H9 (cell line): ENCODE results near the gene ACTR2. TPM values are rescaled to one million over a fixed set of nuclear protein-coding genes. Genes with fewer than 3 reads are reported as not detected.

Experiments used
- DNase-seq: peaks from one replicate; pipeline ENCODE4 v3.0.0-alpha.2; 2017
- H2AFZ ChIP-seq: one replicate; pipeline ENCODE4 v1.6.1; 2013; ENCODE audit warnings: mild to moderate bottlenecking, low read length, control low read depth, moderate library complexity
- H2AK5ac ChIP-seq: 2 replicates; pipeline ENCODE4 v1.6.1; 2013; ENCODE audit warnings: low read length, control low read depth, mixed read lengths; ENCODE audit not compliant: insufficient read length
- H2BK120ac ChIP-seq: one replicate; pipeline ENCODE4 v1.6.1; 2013; ENCODE audit warnings: low read depth, mild to moderate bottlenecking, low read length, control low read depth, inconsistent platforms; ENCODE audit not compliant: poor library complexity, severe bottlenecking
- H2BK12ac ChIP-seq: 2 replicates; pipeline ENCODE4 v1.6.1; 2013; ENCODE audit warnings: low read length, control low read depth, mixed read lengths, low read depth; ENCODE audit not compliant: insufficient read length
- H2BK15ac ChIP-seq: 2 replicates; pipeline ENCODE4 v1.6.1; 2013; ENCODE audit warnings: low read depth, low read length, control low read depth
- H2BK20ac ChIP-seq: one replicate; pipeline ENCODE4 v1.6.1; 2013; ENCODE audit warnings: low read depth, mild to moderate bottlenecking, low read length, control low read depth, inconsistent platforms; ENCODE audit not compliant: poor library complexity, severe bottlenecking
- H2BK5ac ChIP-seq: 2 replicates; pipeline ENCODE4 v1.6.1; 2013; ENCODE audit warnings: low read length, control low read depth, mixed read lengths; ENCODE audit not compliant: insufficient read length
- H3K14ac ChIP-seq: 2 replicates; pipeline ENCODE4 v1.6.1; 2013; ENCODE audit warnings: low read length, control low read depth; ENCODE audit not compliant: insufficient read depth
- H3K18ac ChIP-seq: 2 replicates; pipeline ENCODE4 v1.6.1; 2013; ENCODE audit warnings: low read depth, mild to moderate bottlenecking, mixed read lengths, low read length, control low read depth; ENCODE audit not compliant: insufficient read length
- H3K23ac ChIP-seq: 2 replicates; pipeline ENCODE4 v1.6.1; 2013; ENCODE audit warnings: low read length, control low read depth, mixed read lengths, low read depth; ENCODE audit not compliant: insufficient read length
- H3K23me2 ChIP-seq: 2 replicates; pipeline ENCODE4 v1.6.1; 2013; ENCODE audit warnings: low read depth, mild to moderate bottlenecking, mixed read lengths, low read length, control low read depth; ENCODE audit not compliant: insufficient read length, poor library complexity, severe bottlenecking
- H3K27ac ChIP-seq: 2 replicates; pipeline ENCODE4 v1.5.1; 2013; ENCODE audit warnings: low read length, control low read depth, mixed read lengths, low read depth; ENCODE audit not compliant: insufficient read length
- H3K27me3 ChIP-seq: 2 replicates; pipeline ENCODE4 v1.6.1; 2013; ENCODE audit warnings: low read length, control low read depth, inconsistent platforms; ENCODE audit not compliant: insufficient read depth
- H3K4ac ChIP-seq: 2 replicates; pipeline ENCODE4 v1.6.1; 2013; ENCODE audit warnings: low read depth, mild to moderate bottlenecking, control low read depth, inconsistent platforms, low read length, moderate library complexity
- H3K4me1 ChIP-seq: 2 replicates; pipeline ENCODE4 v1.6.1; 2013; ENCODE audit warnings: low read length, control low read depth, inconsistent platforms; ENCODE audit not compliant: insufficient read depth
- H3K4me2 ChIP-seq: 2 replicates; pipeline ENCODE4 v1.6.1; 2013; ENCODE audit warnings: low read length, control low read depth, mixed read lengths; ENCODE audit not compliant: insufficient read length, insufficient read depth
- H3K56ac ChIP-seq: 2 replicates; pipeline ENCODE4 v1.6.1; 2013; ENCODE audit warnings: low read depth, mild to moderate bottlenecking, mixed read lengths, low read length, control low read depth; ENCODE audit not compliant: insufficient read length
- H3K79me1 ChIP-seq: 2 replicates; pipeline ENCODE4 v1.6.1; 2013; ENCODE audit warnings: low read depth, mild to moderate bottlenecking, moderate library complexity, low read length, control low read depth, inconsistent platforms; ENCODE audit not compliant: insufficient read depth, poor library complexity, severe bottlenecking
- H3K79me2 ChIP-seq: 2 replicates; pipeline ENCODE4 v1.6.1; 2013; ENCODE audit warnings: low read length, control low read depth, inconsistent platforms; ENCODE audit not compliant: insufficient read depth
- H3K9ac ChIP-seq: 2 replicates; pipeline ENCODE4 v1.6.1; 2013; ENCODE audit warnings: low read length, control low read depth, mixed read lengths; ENCODE audit not compliant: insufficient read length; ENCODE audit errors: extremely low read depth
- H3K9me3 ChIP-seq: one replicate; pipeline ENCODE4 v1.6.1; 2013; ENCODE audit warnings: low read depth, low read length, inconsistent platforms; ENCODE audit not compliant: control insufficient read depth
- H3T11ph ChIP-seq: one replicate; pipeline ENCODE4 v1.6.1; 2013; ENCODE audit warnings: mild to moderate bottlenecking, low read length, control low read depth, inconsistent platforms
- H4K20me1 ChIP-seq: one replicate; pipeline ENCODE4 v1.6.1; 2013; ENCODE audit not compliant: control insufficient read depth, insufficient read length, insufficient read depth
- H4K5ac ChIP-seq: 2 replicates; pipeline ENCODE4 v1.6.1; 2013; ENCODE audit warnings: low read depth, mild to moderate bottlenecking, mixed read lengths, low read length, control low read depth; ENCODE audit not compliant: insufficient read length
- H4K8ac ChIP-seq: replicated peaks from 2 replicates; pipeline ENCODE4 v1.6.1; 2013; ENCODE audit warnings: low read length, control low read depth, mixed read lengths, low read depth; ENCODE audit not compliant: insufficient read length
- H4K91ac ChIP-seq: 2 replicates; pipeline ENCODE4 v1.6.1; 2013; ENCODE audit warnings: low read depth, mild to moderate bottlenecking, moderate library complexity, mixed read lengths, low read length, control low read depth; ENCODE audit not compliant: insufficient read length
- H3K27ac Mint-ChIP-seq, 3 experiments: 2 replicates in 2 of 3; 3 replicates in 1 of 3; pipeline ENCODE4 v1.8.0; 2020 to 2021; ENCODE audit warnings: mixed read lengths in 3 of 3, mild to moderate bottlenecking in 1 of 3, moderate library complexity in 1 of 3
- H3K27me3 Mint-ChIP-seq: 2 replicates; pipeline ENCODE4 v1.8.0; 2021; ENCODE audit warnings: low read depth, mild to moderate bottlenecking, moderate library complexity, mixed read lengths
- H3K36me3 Mint-ChIP-seq, 3 experiments: 2 replicates in 2 of 3; 3 replicates in 1 of 3; pipeline ENCODE4 v1.8.0; 2020 to 2021; ENCODE audit warnings: low read depth in 3 of 3, mixed read lengths in 3 of 3; ENCODE audit not compliant: insufficient read depth in 1 of 3
- H3K4me1 Mint-ChIP-seq, 2 experiments: 2 replicates each; pipeline ENCODE4 v1.8.0; 2020; ENCODE audit warnings: mixed read lengths in 2 of 2
- H3K4me3 Mint-ChIP-seq, 2 experiments: 2 replicates in 1 of 2; 3 replicates in 1 of 2; pipeline ENCODE4 v1.8.0; 2020 to 2021; ENCODE audit warnings: mild to moderate bottlenecking in 2 of 2, mixed read lengths in 2 of 2, moderate library complexity in 1 of 2
- H3K9me3 Mint-ChIP-seq, 2 experiments: 2 replicates in 1 of 2; 3 replicates in 1 of 2; pipeline ENCODE4 v1.8.0; 2020; ENCODE audit warnings: mild to moderate bottlenecking in 2 of 2, mixed read lengths in 2 of 2, moderate library complexity in 1 of 2
- CTCF ChIP-seq: fragments of 200-600 bp; sonication (generic); conservative IDR thresholded peaks from 3 replicates; pipeline ENCODE4 v1.8.0; 2021; ENCODE audit warnings: antibody characterized with exemption, mild to moderate bottlenecking
- WGBS: extraction: QIAGEN DNeasy Blood & Tissue Kit; methylation state at CpG from one replicate; pipeline ENCODE4 v1.1.7; 2013; ENCODE audit warnings: missing lambda C conversion rate, low lambda C conversion rate, mixed read lengths; ENCODE audit not compliant: insufficient read length; ENCODE audit errors: extremely low coverage; 5-methylcytosine and 5-hydroxymethylcytosine counted together
- total RNA-seq: library from RNA; stranded (reverse); gene quantifications from 2 replicates; pipeline ENCODE4 v1.2.1, GENCODE V29; 2021

The ACTR2 gene
- total RNA-seq, 1 experiment from 2014 or later = 176 TPM

DNA sequence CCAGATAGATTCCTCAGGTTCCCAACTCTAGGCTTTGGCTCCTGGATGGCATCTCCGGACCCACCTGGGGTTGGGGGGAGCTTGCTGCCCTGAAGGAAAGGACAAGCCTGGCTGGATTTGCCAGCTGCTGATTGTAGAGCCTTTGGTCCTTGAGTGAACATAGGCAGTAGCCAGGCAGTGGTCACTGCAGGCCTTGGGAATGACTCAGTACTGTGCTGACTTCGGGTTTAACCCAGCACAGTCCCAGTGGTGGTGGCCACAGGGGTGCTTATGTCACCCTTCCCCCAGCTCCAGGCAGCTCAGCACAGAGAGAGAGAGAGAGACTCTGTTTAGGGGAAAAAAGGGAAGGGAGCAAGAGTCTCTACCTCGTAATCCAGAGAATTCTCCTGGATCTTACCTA lies 27.7 kb upstream of the ACTR2 start:
- Mint-ChIP-seq H3K36me3 (no peaks in the 10 kb centered on the region), H3K4me3 (no peak overlapping the region), H3K27me3 (peaks cover 18% of the 10 kb centered on the region), H3K9me3 (no peaks in the 10 kb centered on the region), H3K27ac (no peak overlapping the region), H3K4me1 (peaks cover 9 to 10% of the 10 kb centered on the region in 2 experiments)
- Histone ChIP-seq H2BK12ac (no peak overlapping the region), H3K4ac (no peak overlapping the region), H2BK5ac (no peak overlapping the region), H4K8ac (no peak overlapping the region), H3K4me1 (peaks cover 2% of the 10 kb centered on the region; the same call in 1 of the 2 replicates), H3K27me3 (no peaks in the 10 kb centered on the region), H3K4me2 (no peak overlapping the region), H2BK120ac (no peak overlapping the region), H4K5ac (no peak overlapping the region), H3K79me1 (no peaks in the 10 kb centered on the region), H3K14ac (no peak overlapping the region), H2BK15ac (no peak overlapping the region), H3K9ac (no peak overlapping the region), H4K91ac (no peak overlapping the region), H2AK5ac (no peak overlapping the region), H2AFZ (no peak overlapping the region), H3K18ac (no peak overlapping the region), H3K79me2 (no peaks in the 10 kb centered on the region), H3K56ac (no peak overlapping the region), H2BK20ac (no peak overlapping the region), H3K23ac (no peak overlapping the region), H4K20me1 (no peaks in the 10 kb centered on the region), H3T11ph (no peak overlapping the region), H3K23me2 (no peaks in the 10 kb centered on the region), H3K27ac (no peak overlapping the region), H3K9me3 (no peaks in the 10 kb centered on the region)
- no peak for TF ChIP-seq CTCF
- no peak for DNase-seq
- WGBS = no CpG with 5 or more reads among the region's 3 CpGs
